Mammary epithelial cell (primary cell): ENCODE results near the gene KRTAP19-2.

Experiments used
- CTCF ChIP-seq, 2 donors: IDR thresholded peaks in 1 of 2; conservative IDR thresholded peaks in 1 of 2; 2 replicates each; pipeline ENCODE4 v1.5.1; 2011 to 2012; ENCODE audit warnings: inconsistent platforms in 2 of 2, low read length in 2 of 2, mild to moderate bottlenecking in 2 of 2, control low read depth in 1 of 2, low read depth in 1 of 2; ENCODE audit not compliant: insufficient read depth in 1 of 2; ENCODE audit errors: extremely low read depth in 1 of 2
- EZH2 ChIP-seq: IDR thresholded peaks from 2 replicates; pipeline ENCODE4 v1.6.1; 2012; ENCODE audit warnings: low read length, inconsistent platforms, borderline replicate concordance

GRCh38 chr21:30443226-30443625 is 44.0 kb downstream of the KRTAP19-2 start:
- TF ChIP-seq EZH2 = no peak
- no peak for TF ChIP-seq CTCF (conservative IDR thresholded peaks at IDR 0.05 in 1 of 2, IDR thresholded peaks at IDR 0.05 in 1 of 2; ENCODE audit: extremely low read depth in 1 of 2, insufficient read depth in 1 of 2, low read depth in 1 of 2, low read length in 2 of 2)
